DOHH2 (cell line): ENCODE measurements around the gene SEC14L3.

ENCODE experiments used
- H3F3A ChIP-seq: fragments of 200-600 bp; sonication (generic), shearing (Covaris generic); 2 replicates; pipeline ENCODE4 v1.6.0; 2016; ENCODE audit warnings: antibody characterized with exemption, mild to moderate bottlenecking; ENCODE audit not compliant: control insufficient read depth, insufficient read depth
- H3K27ac ChIP-seq: fragments of 200-600 bp; sonication (generic); 2 replicates; pipeline ENCODE4 v1.5.1; 2014; ENCODE audit warnings: low read depth, mild to moderate bottlenecking, low read length, moderate library complexity
- H3K27me3 ChIP-seq: fragments of 200-600 bp; sonication (generic); 2 replicates; pipeline ENCODE4 v1.6.1; 2014; ENCODE audit warnings: mild to moderate bottlenecking, low read length, mixed read lengths; ENCODE audit not compliant: control insufficient read depth
- H3K36me3 ChIP-seq: fragments of 200-600 bp; sonication (generic); 2 replicates; pipeline ENCODE4 v1.6.1; 2014; ENCODE audit warnings: mild to moderate bottlenecking, low read length, moderate library complexity, mixed read lengths; ENCODE audit not compliant: control insufficient read depth
- H3K4me1 ChIP-seq: fragments of 200-600 bp; sonication (generic); 2 replicates; pipeline ENCODE4 v1.6.1; 2014; ENCODE audit warnings: mild to moderate bottlenecking, low read length, mixed read lengths; ENCODE audit not compliant: control insufficient read depth
- H3K4me2 ChIP-seq: fragments of 200-600 bp; sonication (generic); 2 replicates; pipeline ENCODE4 v1.6.0; 2014; ENCODE audit warnings: mild to moderate bottlenecking, low read length, moderate library complexity
- H3K4me3 ChIP-seq: fragments of 200-600 bp; sonication (generic); 2 replicates; pipeline ENCODE4 v1.5.1; 2014; ENCODE audit warnings: mild to moderate bottlenecking, low read length, mixed read lengths
- H3K79me2 ChIP-seq: fragments of 200-600 bp; sonication (generic); 2 replicates; pipeline ENCODE4 v1.6.1; 2014; ENCODE audit warnings: mild to moderate bottlenecking, low read length, mixed read lengths; ENCODE audit not compliant: control insufficient read depth
- H3K9me2 ChIP-seq: fragments of 200-600 bp; sonication (generic); replicated peaks from 2 replicates; pipeline ENCODE4 v1.6.1; 2014; ENCODE audit warnings: mild to moderate bottlenecking, low read length, mixed read lengths; ENCODE audit not compliant: control insufficient read depth
- H3K9me3 ChIP-seq: fragments of 200-600 bp; sonication (generic); 2 replicates; pipeline ENCODE4 v1.6.1; 2014; ENCODE audit warnings: antibody characterized with exemption, low read length, mixed read lengths; ENCODE audit not compliant: control insufficient read depth, insufficient read depth
- H4K20me1 ChIP-seq: fragments of 200-600 bp; sonication (generic); 2 replicates; pipeline ENCODE4 v1.6.0; 2014; ENCODE audit warnings: low read depth, mild to moderate bottlenecking, antibody characterized with exemption, low read length, moderate library complexity; ENCODE audit not compliant: control insufficient read depth, insufficient read depth
- EZH2phosphoT487 ChIP-seq: fragments of 200-600 bp; sonication (generic); IDR thresholded peaks from 2 replicates; pipeline ENCODE4 v1.6.1; 2017; ENCODE audit warnings: borderline replicate concordance, mild to moderate bottlenecking, antibody characterized with exemption, low read length, moderate library complexity, mixed read lengths
- TF ChIP-seq, protein P1 (sequence below): fragments of 200-600 bp; sonication (generic); IDR thresholded peaks from one replicate; pipeline ENCODE4 v1.5.1; 2014; ENCODE audit warnings: antibody characterized with exemption, mild to moderate bottlenecking, low read depth, low read length; ENCODE audit not compliant: poor library complexity, severe bottlenecking

Gene SEC14L3

DNA sequence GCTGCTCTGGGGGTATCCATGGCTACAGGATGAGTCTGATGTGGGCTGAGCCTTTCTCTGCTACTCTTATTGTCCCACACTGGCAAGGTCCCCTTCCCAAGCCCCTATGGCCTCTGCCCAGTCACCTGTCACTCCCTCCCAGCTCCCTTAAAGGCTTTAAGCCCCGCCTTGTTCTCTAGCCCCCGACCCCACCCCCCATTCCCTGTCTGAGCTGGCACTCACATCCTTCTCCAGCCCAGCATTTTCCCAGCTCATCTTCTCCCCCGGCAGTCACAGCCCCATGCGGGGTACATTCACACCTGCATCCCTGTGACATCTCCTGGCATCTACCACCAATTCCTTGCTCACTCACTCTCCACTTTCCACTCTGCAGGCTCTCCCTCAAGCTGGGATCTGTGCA, 41.9 kb downstream of the SEC14L3 start:
- no peak overlapping the region for H3K4me2 ChIP-seq
- no peak overlapping the region for H3K27ac ChIP-seq
- TF ChIP-seq, protein P1, sequence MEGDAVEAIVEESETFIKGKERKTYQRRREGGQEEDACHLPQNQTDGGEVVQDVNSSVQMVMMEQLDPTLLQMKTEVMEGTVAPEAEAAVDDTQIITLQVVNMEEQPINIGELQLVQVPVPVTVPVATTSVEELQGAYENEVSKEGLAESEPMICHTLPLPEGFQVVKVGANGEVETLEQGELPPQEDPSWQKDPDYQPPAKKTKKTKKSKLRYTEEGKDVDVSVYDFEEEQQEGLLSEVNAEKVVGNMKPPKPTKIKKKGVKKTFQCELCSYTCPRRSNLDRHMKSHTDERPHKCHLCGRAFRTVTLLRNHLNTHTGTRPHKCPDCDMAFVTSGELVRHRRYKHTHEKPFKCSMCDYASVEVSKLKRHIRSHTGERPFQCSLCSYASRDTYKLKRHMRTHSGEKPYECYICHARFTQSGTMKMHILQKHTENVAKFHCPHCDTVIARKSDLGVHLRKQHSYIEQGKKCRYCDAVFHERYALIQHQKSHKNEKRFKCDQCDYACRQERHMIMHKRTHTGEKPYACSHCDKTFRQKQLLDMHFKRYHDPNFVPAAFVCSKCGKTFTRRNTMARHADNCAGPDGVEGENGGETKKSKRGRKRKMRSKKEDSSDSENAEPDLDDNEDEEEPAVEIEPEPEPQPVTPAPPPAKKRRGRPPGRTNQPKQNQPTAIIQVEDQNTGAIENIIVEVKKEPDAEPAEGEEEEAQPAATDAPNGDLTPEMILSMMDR = no peak
- TF ChIP-seq EZH2phosphoT487 = no peak
- no peaks in the 10 kb centered on the region for H3K9me3 ChIP-seq
- no peaks in the 10 kb centered on the region for H3K9me2 ChIP-seq
- H3K36me3 ChIP-seq = peaks cover 54% of the 10 kb centered on the region
- H3K4me3 ChIP-seq = no peak overlapping the region
- peaks cover 27% of the 10 kb centered on the region for H3K4me1 ChIP-seq
- H3F3A ChIP-seq = peaks cover 15% of the 10 kb centered on the region
- 0 out of 2 replicates have a peak, but pooled peaks cover 10% of the 10 kb centered on the region for H4K20me1 ChIP-seq
- no peaks in the 10 kb centered on the region for H3K27me3 ChIP-seq
- H3K79me2 ChIP-seq = peaks cover 26% of the 10 kb centered on the region

DNA sequence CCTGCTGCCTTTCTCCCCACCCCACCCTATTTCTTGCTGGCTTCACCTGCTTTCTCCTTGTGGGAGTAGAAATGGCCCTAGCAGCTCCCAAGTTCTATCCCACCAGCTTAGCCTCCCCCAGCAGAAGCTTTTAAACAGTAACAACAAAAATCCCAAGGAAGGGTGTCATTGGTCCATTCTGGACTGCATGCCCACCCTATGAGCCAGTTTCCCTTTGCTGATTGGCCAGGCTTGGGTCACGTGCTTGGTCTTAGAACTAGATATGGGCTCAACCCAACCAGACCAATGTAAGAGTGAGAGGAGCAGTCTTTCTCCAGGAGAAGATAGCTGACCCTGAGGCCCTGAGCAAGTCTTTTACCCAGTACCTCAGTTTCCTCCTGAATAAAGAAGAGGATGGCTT, 43.9 kb downstream of the SEC14L3 start:
- Histone ChIP-seq H3K27ac (no peak overlapping the region), H3K79me2 (peaks cover 40% of the 10 kb centered on the region), H3K4me3 (no peak overlapping the region), H3K27me3 (no peaks in the 10 kb centered on the region), H4K20me1 (0 out of 2 replicates have a peak, but pooled peaks cover 10% of the 10 kb centered on the region), H3F3A (peaks cover 19% of the 10 kb centered on the region), H3K4me2 (no peak overlapping the region), H3K9me3 (no peaks in the 10 kb centered on the region), H3K36me3 (peaks cover 50% of the 10 kb centered on the region), H3K4me1 (peaks cover 26% of the 10 kb centered on the region), H3K9me2 (no peaks in the 10 kb centered on the region)
- TF ChIP-seq, protein P1 = no peak
- TF ChIP-seq EZH2phosphoT487 = no peak

DNA sequence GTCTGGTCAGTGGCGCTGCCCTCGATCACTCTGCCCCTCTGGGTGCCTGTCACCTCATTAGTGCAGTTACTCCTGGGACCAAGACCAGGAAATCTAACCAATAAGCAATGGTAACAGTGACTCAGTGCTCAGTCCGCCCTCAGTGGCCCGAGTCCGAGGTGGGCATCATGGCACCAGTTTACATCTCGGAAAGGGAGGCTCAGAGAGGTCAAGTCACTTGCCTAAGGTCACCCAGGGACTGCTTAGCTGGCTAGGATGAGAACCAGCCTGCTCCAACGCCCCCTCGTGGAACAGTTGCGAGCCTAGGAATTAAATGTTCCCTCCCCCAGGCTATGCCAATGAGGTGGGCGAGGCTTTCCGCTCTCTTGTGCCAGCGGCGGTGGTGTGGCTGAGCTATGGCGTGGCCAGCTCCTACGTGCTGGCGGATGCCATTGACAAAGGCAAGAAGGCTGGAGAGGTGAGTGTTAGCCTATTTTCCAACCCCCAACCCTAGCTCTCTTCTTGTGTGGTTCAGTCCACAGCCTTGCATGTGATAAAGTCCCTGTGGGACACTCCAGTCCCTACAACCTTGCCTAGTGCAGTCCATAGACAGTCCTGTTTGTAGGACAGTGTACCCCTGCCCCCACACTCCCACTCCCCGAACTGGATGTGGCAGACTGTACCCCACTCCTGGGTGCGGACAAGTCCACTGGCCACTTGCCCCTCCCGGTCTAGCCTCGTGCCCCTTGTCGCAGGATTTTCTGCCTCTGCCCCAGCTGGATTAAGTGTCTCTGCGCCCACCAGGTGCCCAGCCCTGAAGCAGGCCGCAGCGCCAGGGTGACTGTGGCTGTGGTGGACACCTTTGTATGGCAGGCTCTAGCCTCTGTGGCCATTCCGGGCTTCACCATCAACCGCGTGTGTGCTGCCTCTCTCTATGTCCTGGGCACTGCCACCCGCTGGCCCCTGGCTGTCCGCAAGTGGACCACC, 45.1 kb downstream of the SEC14L3 start:
- Histone ChIP-seq H3K27me3 (no peaks in the 10 kb centered on the region), H3F3A (peaks cover 21% of the 10 kb centered on the region), H3K79me2 (peaks cover 52% of the 10 kb centered on the region), H3K27ac (peak overlapping the region; percentile 67), H3K9me3 (no peaks in the 10 kb centered on the region), H3K36me3 (peaks cover 55% of the 10 kb centered on the region), H3K4me2 (peak overlapping the region; percentile 99), H4K20me1 (0 out of 2 replicates have a peak, but pooled peaks cover 10% of the 10 kb centered on the region), H3K9me2 (no peaks in the 10 kb centered on the region), H3K4me1 (peaks cover 38% of the 10 kb centered on the region), H3K4me3 (peak overlapping the region; percentile 95)
- no peak for TF ChIP-seq EZH2phosphoT487
- TF ChIP-seq, protein P1 = peak; percentile 82
